ENCODE measurements around the gene TXNDC16.

Gene TXNDC16

DNA sequence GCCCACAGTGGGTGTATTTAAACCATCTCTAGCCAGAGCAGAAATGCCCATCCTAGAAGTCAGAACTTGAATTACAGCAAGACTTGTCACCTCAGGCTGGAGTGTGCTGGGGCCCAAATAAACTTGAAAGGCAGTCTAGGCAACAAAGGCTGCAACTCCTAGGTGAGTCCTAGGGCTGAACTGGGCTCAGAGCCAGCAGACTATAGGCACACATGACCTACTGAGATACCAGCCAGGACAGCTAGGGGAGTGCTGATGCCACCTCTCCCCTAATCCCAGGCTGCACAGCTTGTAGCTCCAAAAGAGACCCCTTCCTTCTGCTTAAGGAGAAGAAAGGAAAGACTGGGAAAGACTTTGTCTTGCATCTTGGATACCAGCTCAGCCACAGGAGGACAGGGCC lies 106.0 kb downstream of the TXNDC16 start:
- DNase-seq = peak; percentile 37

DNA sequence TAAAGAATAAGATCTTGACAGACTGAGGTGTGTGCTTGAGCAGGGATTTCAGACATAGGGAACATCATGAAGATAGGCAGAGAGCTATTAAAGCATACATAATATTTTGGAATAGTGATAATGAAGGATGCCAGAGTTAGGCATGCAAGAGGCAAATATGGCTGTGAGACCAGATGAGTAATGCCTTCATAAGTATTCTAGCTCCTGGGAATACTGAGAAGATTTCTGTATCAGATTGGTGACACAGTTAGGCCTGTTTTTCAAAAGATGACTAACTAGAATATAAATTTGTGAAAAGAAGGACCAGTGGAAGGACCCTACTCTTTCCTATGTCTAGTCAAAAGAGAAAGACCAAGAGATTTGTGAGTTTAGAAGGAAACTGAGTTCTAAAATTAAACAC lies 108.8 kb downstream of the TXNDC16 start:
- no peak for DNase-seq

DNA sequence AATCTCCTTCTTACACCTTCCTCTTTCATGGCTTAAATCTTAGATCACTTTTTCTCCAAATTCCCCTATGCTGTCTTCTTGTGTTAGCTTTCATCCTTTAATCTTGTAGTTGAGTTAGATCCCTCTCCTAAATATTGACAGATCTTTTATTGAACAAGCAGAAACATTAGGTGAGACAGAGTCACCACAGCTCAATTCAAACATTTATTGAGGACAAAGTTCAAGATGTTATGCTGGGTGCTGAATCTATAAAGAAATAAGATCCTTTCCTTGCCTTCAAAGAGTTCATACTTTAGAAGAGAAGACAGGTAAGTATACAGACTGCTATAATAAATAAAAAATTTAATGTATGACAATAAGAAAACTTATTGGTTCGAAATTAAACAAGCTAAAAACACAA lies 109.7 kb downstream of the TXNDC16 start:
- no peak for DNase-seq

DNA sequence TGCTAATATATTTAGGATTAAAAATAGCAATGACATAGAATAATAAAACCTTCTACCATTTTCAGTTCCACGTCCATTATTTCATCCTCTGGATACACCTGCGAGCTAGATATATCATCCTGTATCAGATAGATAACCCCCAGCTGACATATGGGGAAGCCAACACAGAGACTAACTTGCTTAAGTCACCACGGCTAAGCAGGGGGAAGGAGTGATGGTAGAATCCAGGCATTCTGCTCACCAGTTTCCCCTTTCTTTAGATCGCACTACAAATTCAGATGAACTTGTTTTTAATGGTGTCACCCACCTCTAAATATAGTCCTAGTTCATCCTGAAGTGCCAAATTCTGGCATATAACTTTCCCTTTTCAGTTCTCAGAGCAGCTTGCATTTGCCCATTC lies 110.1 kb downstream of the TXNDC16 start:
- DNase-seq = peak; percentile 33

DNA sequence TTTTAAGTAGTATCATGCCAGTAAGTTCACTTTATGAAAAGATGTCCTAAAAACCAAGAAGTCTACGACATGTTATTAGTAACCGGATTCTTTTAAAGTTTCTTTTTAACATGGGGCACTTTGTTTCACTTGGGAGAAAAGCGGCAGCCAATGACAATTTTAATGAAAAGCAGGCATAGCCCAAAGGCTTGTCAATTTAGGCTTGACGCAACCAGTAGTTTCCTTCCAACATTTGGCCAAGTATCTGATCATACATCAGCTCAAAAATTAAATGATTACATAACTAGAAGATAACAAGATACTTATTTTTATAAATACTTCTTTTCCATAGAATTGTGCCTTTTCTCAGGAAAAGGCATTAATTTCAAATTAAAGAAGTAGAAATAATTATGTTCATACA lies 112.8 kb downstream of the TXNDC16 start:
- DNase-seq = no peak

DNA sequence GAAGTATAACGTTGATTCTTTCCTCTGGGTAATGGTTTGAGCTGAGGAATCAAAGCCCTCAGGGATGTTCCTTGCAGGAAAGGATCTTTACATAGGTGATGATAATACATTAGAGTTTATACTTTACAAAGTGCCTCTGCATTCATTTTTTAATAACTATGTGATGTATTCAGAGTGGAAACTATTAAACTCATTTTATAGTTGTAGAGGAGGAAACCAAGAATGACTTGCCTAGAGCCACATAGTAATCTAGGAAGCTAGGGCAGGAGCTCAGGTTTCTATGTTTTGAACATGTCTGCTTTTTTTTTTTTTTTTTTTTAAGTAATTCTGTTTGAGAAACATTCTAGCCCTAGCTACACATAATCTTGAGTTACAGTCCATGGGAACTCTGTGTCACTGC lies 117.3 kb downstream of the TXNDC16 start:
- DNase-seq = no peak

DNA sequence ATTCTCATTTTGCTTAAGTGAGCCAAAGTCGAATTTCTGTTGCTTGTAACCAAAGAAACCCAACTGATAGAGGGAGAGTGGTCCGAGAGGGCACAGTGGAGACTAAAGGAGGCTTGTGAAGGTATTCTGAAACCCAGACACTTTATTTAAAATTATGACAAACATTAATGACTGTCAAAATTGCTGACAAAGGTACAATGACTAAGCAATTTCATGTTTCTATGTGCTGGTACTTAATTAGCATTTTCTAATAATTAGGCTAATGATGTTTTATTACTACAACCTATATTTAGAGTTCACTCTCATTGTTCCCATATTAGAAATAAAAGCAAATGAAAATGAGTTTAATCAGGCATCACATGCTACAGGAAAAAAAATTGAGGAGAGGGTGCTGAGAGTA lies 121.8 kb downstream of the TXNDC16 start:
- no peak for DNase-seq

DNA sequence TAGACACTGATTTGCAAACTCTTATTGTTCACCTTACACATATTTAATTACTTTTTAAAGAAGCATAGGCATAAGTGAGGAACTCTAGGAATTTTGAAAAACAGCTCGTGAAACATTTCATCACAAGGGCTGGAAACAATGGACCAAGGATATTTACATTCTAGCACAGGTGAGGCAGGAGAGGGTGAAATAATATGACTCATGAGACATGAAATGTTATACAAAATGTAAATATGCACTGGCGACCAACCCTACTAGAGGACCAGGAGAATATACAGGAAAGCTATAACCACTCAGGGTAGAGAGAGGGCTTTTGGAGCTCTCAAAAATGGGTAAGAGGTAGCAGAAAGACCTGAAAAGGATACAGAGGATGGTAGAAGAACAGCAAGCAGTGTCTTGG lies 122.9 kb downstream of the TXNDC16 start:
- no peak for DNase-seq

DNA sequence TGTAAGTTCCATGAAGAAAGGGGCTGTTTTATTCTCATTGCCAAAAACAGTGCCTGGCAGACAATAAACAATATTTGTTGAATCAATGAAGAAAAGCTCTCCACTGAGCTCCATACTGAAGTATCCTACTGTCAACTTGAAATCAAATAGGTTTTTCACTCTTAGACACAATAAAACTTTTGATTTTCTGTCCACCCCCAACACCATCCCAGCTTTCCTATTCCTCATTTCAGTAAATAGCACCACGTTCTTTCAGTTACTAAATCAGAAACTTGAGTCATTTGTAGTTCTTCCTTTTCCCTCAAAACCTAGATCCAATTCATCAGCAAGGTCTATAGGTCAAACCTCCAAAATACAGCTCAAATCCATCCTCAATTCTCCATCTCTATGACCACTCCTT lies 124.8 kb downstream of the TXNDC16 start:
- no peak for DNase-seq

DNA sequence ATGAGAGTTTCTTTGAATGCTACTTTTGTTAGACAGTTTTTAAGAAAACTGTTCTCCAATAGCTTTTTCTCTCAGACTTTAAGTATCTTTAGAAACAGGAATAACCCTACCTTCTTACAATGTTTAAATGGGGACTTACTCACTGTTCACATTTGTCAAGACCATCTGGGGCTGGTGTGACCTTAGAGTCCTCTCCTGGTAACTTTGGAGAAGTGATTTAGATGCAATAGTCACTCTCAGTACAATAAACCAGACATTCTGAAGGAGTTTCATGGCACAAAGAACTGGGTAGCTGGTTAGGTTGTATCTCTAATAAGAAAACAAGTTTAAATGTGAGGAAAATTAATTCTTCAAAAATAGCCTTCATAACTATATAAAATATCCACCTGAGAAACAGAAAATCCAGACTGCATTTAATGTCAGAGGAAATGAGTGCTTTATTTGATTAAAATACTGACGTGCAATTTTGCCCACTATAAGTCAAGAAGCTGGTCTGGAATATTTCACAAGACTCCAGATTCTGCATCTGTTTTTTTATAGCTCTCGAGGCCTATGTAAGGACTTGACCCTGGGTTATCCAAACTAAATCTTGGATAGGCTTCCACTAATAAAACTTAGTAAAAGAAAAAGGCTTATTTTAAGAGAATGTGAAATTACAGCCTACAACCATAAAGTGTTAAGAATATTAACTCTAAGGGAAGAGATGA lies 129.5 kb downstream of the TXNDC16 start:
- DNase-seq = peak; percentile 22

DNA sequence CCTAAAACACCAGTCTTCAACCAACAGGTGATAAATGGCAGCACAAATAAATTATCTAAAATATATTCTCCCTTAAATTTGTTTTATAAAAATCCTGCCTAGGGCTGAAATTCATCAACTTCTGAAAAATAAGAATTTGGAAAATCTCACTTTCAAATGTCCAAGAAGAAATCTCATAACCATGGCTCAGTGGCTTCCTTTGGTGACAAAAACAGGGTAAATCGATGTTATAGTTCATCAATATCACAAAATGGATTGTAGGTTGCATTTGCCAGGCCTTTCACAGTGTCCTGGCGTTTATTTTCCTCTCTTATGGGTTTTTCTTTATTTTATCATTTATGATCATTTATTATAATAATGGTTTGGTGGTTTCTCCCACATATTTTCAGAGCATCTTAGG lies 135.2 kb downstream of the TXNDC16 start:
- DNase-seq = no peak

DNA sequence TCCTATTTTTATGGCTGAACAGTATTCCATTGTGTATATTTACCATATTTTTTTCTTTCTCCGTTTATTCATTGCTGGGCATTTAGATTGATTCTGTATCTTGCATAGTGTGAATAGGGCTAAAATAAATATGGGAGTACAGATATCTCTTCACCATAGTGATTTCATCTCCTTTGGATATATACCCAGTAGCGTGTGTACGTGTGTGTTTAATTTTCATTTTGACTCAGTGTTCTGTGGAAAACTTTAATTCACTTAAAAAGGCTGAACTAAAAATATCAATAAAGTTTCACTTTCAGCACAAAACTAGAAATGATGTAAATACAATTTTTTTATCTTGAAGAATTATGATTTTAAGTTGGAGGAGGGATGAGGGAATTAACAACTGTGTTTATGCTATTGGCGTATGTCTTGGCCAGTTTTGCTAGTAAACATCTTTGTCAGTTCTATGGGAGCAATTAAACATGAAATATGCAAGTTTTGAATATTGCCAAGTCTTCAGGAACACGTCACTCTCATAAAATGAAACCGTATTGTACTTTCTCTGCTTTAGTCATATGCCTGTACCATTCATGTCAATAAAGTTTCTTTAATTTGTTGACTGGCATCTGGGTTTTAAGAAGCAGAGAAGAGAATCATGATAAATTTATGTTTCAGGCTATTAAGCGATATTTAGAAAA lies 138.4 kb downstream of the TXNDC16 start:
- DNase-seq = no peak

DNA sequence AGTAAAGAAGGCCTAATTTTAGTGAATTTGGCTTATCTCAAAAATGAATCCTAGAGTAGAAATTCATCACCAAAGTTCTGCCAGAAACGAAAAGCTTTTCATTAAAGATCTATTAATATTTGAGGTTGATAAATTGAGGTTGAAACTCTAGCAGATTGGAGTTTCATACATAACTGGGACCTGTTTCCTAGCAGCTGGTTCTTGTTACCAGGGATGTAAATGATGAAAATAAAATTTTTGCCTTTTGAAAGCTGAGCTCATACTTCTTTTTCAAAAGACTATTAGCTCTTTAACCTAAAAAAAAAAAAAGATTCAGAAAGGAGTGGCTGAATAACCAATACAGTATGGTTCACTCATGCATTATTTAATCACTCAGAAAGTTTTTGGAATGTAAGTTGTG lies 139.9 kb downstream of the TXNDC16 start:
- DNase-seq = no peak

DNA sequence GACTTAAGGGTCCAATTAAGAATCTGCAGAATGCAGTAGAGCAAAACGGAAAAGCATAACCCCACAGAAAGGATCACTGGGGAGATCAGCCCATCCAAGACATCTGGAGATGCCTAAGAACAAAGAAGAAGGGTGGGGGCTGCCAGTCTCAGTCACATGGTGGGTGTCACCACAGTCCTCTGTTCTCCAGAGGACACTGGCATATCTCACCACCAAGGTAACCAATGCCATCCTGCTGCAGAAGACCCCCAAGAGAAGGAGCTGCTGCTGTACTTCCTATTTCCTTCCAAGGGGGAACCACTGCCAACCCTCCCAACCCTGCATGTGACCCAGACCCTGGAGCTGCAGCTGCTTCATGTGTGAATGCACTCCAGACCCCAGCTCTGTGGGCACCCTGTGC lies 147.0 kb downstream of the TXNDC16 start:
- DNase-seq = no peak

DNA sequence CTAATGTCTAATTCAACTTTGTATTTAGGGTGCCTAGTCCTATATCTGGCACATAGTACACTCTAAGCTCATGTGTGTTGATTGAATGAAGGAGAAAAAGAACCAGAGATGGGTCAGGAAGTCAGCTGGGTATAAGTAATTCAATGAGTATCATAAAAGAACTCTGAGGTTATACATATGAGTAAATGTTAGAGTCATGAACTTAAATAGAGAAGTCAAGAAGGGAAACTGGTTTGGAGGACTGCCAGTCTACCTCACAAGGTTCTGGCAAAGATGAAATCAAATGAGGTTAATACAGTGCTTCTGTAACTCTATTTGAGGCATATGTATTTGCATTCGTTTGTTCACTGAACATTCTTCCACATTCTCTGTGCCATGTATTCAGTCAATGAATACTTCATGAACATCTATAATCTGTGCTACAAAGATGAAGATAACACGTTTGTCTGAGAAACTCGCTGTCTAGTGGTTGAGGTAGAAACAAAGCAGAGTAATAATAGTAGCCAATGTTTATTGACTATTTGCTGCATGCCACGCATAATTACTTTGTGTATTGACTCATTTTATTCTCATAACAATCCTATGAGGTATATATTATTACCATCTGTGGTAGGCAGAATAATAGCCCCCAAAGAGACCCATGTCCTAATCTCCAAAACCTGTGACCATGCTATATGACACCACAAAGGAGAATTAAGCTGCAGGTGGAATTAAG lies 149.3 kb downstream of the TXNDC16 start:
- peak; percentile 76 for DNase-seq

DNA sequence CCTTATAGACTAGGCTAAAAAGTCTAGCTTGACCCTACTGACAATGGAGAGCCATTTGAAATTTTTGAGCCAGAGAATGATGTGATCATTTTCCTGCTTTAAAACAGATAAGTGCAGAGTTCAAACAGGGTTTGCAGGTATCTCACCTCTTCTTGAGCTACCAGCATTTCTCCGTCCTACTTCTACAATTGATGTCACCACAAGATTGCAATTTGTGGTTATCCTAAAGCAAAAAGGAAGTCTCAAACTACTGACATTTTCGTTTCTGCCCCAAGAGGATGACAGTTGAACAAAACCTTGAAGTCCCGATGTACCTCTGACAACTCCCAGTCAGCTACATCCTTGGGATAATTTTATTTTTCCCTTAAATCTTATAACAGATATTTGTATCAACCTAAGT lies 151.5 kb downstream of the TXNDC16 start:
- DNase-seq = peak; percentile 46

DNA sequence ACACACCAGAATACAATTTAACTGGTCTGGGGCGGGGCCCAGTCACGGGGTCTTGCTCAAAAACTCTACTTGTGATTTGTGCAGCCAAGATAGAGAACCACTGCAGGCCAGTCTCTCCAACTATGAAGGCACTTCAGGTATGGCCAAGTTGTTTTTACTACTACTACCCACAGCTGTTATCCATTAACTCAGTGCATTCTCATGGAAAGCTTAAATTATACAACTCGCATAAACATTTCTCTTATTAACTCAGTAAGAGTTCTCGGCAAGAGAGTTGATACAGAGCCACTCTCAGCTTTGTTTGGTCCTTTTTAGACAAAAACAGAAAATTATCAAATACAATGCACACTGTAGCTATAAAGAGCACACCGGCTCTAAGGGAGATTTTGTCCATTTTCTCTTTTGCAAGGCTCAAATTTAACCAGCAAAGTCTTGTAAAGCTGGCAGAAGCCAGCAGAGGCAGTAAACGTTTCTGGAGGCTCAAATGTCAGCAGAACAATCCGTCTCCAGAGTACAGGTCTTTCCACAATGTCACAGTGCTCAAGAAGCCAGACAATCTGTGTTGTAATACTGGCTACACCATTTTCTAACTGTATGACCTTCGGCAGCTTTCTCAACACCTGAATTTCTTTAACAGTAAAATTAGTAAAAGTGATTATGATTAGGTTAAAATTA lies 152.2 kb downstream of the TXNDC16 start:
- DNase-seq = peak; percentile 24

DNA sequence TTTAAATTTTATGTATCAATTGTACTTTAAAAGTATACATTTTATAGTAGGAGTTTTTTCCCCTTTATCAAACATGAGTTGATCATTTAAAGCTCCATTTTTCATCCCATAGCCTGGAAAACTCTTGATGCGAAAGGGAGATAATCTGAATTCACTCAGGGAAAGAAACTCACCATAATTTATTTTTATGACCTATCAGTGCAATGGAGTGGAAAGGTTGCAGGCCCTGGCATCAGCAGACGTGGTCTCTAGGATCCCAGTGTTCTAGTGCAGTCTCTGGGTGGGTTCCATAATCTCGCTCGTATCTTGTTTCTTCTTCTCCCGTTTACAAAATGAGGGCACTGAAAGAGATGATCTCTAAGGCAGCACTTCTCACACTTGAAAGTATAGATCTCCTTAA lies 153.2 kb downstream of the TXNDC16 start:
- no peak for DNase-seq

DNA sequence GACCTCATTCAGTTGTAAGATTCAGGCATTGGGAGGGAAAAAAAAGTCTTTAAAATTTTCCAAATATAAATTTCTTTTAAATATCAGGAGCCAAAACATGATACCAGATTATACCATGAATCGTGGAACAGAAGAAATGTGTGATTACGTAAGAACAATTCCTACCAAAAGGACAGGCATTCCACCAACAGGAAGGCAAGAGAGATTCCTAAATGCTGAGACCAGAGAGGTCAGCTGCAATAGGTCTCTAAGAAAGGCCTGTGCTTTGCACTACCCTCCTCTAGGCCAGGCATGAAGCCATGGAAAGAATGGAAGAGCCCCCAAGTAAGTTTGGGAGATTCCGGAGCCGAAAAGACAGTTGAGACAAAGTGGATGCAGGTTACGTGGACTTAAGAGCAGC lies 154.5 kb downstream of the TXNDC16 start:
- no peak for DNase-seq

DNA sequence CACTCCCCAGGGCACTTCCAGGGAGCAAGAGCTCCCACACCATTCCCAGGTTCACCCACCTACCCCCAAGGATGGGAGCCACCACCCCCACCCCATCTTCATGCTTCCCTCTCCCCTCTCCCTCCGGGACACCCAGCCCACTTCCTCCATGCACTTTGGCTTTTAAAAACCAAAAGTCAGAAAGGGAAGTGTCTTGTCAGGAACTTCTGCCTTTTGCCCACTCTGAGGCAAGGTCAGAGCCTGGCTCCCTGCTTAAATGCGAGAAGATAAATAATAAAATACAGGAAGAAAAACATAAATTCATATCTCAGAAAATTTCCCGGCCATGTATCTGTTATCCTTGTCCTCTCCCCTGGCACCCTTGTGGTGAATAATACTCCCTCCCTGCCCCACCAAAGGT lies 156.6 kb downstream of the TXNDC16 start:
- peak; percentile 36 for DNase-seq

DNA sequence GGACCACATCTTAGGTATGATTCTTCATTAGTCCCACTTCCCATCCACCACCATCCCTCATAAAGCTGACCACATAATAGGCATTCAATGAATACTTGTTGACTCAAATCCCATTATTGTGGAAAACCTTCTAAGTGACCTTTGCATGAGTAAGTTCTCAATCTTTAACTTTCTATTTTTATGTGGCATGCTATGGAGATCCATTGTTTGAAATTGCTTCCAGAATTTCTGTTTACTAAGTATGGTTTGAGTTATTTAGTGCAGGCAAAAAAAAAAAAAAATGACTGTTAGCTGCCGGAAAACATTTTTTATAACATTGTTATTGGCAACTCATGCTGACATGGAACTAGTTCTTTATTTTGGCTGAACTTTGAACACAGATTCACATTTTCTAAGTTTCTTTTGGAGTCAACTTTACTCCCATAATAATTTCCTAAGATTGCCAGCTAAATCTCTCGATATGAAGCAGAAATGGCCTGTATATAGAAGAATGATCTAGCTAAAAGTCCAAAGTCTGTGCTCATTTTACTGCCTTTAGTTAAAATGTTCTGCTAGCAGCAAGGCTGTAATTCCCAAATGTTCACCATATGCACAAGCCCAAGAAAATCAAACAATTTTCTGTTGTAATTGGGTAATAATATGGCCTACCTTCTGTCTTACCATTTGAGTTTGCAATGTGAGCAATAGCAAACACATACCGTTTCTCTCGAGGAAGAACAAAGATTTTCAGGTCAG lies 160.3 kb downstream of the TXNDC16 start:
- DNase-seq = no peak

Measured in hematopoietic multipotent progenitor cell treated with erythropoietin and hydrocortisone succinate and interleukin-3 and kit ligand, for 4 days (in vitro differentiated cells).